Sigmoid colon (tissue), 7 donors: Measurements from ENCODE around the gene SKIC8. TPM values are rescaled to one million over a fixed set of nuclear protein-coding genes. Genes with fewer than 3 reads are reported as not detected.

Experiments used
- DNase-seq: peaks from one replicate; pipeline ENCODE4 v3.0.0-alpha.2; 2019
- H3K27ac ChIP-seq, 4 donors: fragments of 200-600 bp; sonication (generic); one replicate each; pipeline ENCODE4 v1.5.1; 2016 to 2019; ENCODE audit warnings: mild to moderate bottlenecking in 1 of 4
- H3K27me3 ChIP-seq, 3 donors: fragments of 200-600 bp; sonication (generic); one replicate each; pipeline ENCODE4 v1.5.1; 2019; ENCODE audit warnings: mild to moderate bottlenecking in 1 of 3
- H3K36me3 ChIP-seq, 4 donors: fragments of 200-600 bp; sonication (generic); one replicate each; pipeline ENCODE4 v1.5.1; 2016 to 2019
- H3K4me1 ChIP-seq, 4 donors: fragments of 200-600 bp; sonication (generic); one replicate each; pipeline ENCODE4 v1.5.1; 2017 to 2019
- H3K4me3 ChIP-seq, 4 donors: fragments of 200-600 bp; sonication (generic); one replicate each; pipeline ENCODE4 v1.5.1; 2017 to 2019; ENCODE audit warnings: mild to moderate bottlenecking in 2 of 4, moderate library complexity in 1 of 4
- H3K9me3 ChIP-seq, 4 donors: fragments of 200-600 bp in 3 of 4; sonication (generic) in 3 of 4; one replicate each; pipeline versions ENCODE4 v1.5.1 to v1.6.1; 2013 to 2019
- CTCF ChIP-seq, 4 experiments: fragments of 450-650 bp in 3 of 4; fragments of 200-600 bp in 1 of 4; IDR thresholded peaks; one replicate each; pipeline ENCODE4 v1.5.1; 2016 to 2019; ENCODE audit warnings: antibody characterized with exemption in 4 of 4, mild to moderate bottlenecking in 3 of 4, moderate library complexity in 2 of 4
- EP300 ChIP-seq, 4 donors: sonication (generic); formaldehyde crosslinking; IDR thresholded peaks; one replicate each; pipeline ENCODE4 v1.6.1; 2017; ENCODE audit warnings: antibody characterized with exemption in 4 of 4
- POLR2A ChIP-seq, 2 donors: fragments of 450-650 bp; IDR thresholded peaks; one replicate each; pipeline ENCODE4 v1.6.1; 2016; ENCODE audit warnings: antibody characterized with exemption in 2 of 2, mild to moderate bottlenecking in 2 of 2, moderate library complexity in 2 of 2
- POLR2AphosphoS5 ChIP-seq, 4 donors: sonication (generic); formaldehyde crosslinking; IDR thresholded peaks; one replicate each; pipeline ENCODE4 v1.6.1; 2017; ENCODE audit warnings: antibody characterized with exemption in 4 of 4
- WGBS, 2 donors: extraction: QIAGEN DNeasy Blood & Tissue Kit; methylation state at CpG; one replicate each; pipeline ENCODE4 v1.1.7; 2013; 5-methylcytosine and 5-hydroxymethylcytosine counted together
- intact Hi-C: fragments of 100-400 bp; cut with DNase I; formaldehyde crosslinking; loops from one replicate; pipeline ENCODE4 v1.15.1; 2023
- polyA plus RNA-seq, 3 donors: library from polyadenylated mRNA; stranded (reverse); fragments of 200-250 nt; gene quantifications; one replicate each; pipeline ENCODE4 v1.2.3, GENCODE V29; 2013
- total RNA-seq, 4 donors: library from RNA; depleted of rRNA; stranded (reverse); fragments of >200 nt; gene quantifications; one replicate each; pipeline ENCODE4 v1.1.0, GENCODE V29; 2016
- donor health status: healthy with polysubstance abuse.
- donor health status: Bipolar disorder and iron deficiency.
- donor health status: healthy.

The SKIC8 gene
- total and polyA plus RNA-seq, 7 donors: 43.2 to 81.1 (median 56.4) TPM

- H3K9me3 ChIP-seq: no peaks in the 10 kb centered on the region
- no peak for DNase-seq
- intact Hi-C loops: no loop called here
- H3K36me3 ChIP-seq: no peaks in the 10 kb centered on the region
- H3K4me3 ChIP-seq: no peak overlapping the region
- peaks cover 0 to 15% (median 8%) of the 10 kb centered on the region in 4 donors for H3K4me1 ChIP-seq
- no peak for TF ChIP-seq EP300 (IDR thresholded peaks at IDR 0.05)
- no peak for TF ChIP-seq CTCF (IDR thresholded peaks at IDR 0.05)
- TF ChIP-seq POLR2A (IDR thresholded peaks at IDR 0.05): no peak
- TF ChIP-seq POLR2AphosphoS5 (IDR thresholded peaks at IDR 0.05): no peak
- peaks cover 0 to 9% (median 0%) of the 10 kb centered on the region in 3 donors for H3K27me3 ChIP-seq
- WGBS, 2 donors: 75 to 78% methylated on average over 5 of the region's 5 CpGs
- H3K27ac ChIP-seq: no peak overlapping the region
These were observed 3.3 kb upstream of the SKIC8 start for GRCh38 chr15:78302579-78303312.

DNA sequence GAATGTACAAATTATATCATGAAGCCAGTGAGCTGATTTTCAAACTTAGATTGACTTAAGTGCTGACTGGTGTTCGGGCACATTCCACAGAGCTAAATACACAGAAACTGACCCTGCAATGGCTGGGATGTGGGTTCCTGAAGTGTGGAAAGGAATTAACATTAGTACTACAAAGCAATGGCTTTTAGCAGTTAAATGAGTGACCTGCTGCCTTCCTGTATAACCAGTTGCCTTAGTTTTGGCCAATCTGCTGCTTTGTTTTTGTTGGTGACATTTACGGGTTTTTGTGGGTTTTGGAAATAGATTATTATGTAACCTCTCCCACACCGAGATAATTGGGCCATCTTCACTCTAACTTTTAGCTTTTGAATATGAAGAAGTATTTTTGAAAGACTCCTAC is 2.4 kb upstream of the SKIC8 start:
- Histone ChIP-seq H3K27ac (no peak overlapping the region), H3K9me3 (no peaks in the 10 kb centered on the region), H3K4me1 (peaks cover 0 to 17% (median 10%) of the 10 kb centered on the region in 4 donors), H3K36me3 (no peaks in the 10 kb centered on the region), H3K4me3 (no peak overlapping the region), H3K27me3 (peaks cover 0 to 9% (median 0%) of the 10 kb centered on the region in 3 donors)
- DNase-seq: no peak
- WGBS, 2 donors: 39 to 45% methylated on average over 3 of the region's 3 CpGs
- intact Hi-C loops: no loop called here
- no peak for TF ChIP-seq POLR2A (IDR thresholded peaks at IDR 0.05)
- TF ChIP-seq POLR2AphosphoS5 (IDR thresholded peaks at IDR 0.05): no peak
- no peak for TF ChIP-seq CTCF (IDR thresholded peaks at IDR 0.05)
- no peak for TF ChIP-seq EP300 (IDR thresholded peaks at IDR 0.05)

GRCh38 chr15:78301326-78301725 is 1.9 kb upstream of the SKIC8 start:
- Histone ChIP-seq H3K36me3 (no peaks in the 10 kb centered on the region), H3K4me3 (no peak overlapping the region), H3K27ac (no peak overlapping the region), H3K27me3 (peaks cover 0 to 9% (median 0%) of the 10 kb centered on the region in 3 donors), H3K9me3 (no peaks in the 10 kb centered on the region), H3K4me1 (peaks cover 0 to 17% (median 10%) of the 10 kb centered on the region in 4 donors)
- intact Hi-C loops: no loop called here
- no peak for DNase-seq
- no peak for TF ChIP-seq EP300 (IDR thresholded peaks at IDR 0.05)
- no peak for TF ChIP-seq POLR2AphosphoS5 (IDR thresholded peaks at IDR 0.05)
- no peak for TF ChIP-seq POLR2A (IDR thresholded peaks at IDR 0.05)
- TF ChIP-seq CTCF (IDR thresholded peaks at IDR 0.05): no peak

GRCh38 chr15:78292219-78292618 is 7.2 kb downstream of the SKIC8 start:
- Histone ChIP-seq H3K4me1 (no peaks in the 10 kb centered on the region), H3K9me3 (no peaks in the 10 kb centered on the region), H3K27me3 (no peaks in the 10 kb centered on the region), H3K4me3 (no peak overlapping the region), H3K27ac (no peak overlapping the region), H3K36me3 (peaks cover 0 to 81% (median 18%) of the 10 kb centered on the region in 4 donors)
- WGBS, 2 donors: 91 to 98% methylated on average over 1 of the region's 1 CpG
- no peak for TF ChIP-seq POLR2A (IDR thresholded peaks at IDR 0.05)
- no peak for TF ChIP-seq CTCF (IDR thresholded peaks at IDR 0.05)
- TF ChIP-seq EP300 (IDR thresholded peaks at IDR 0.05): no peak
- TF ChIP-seq POLR2AphosphoS5 (IDR thresholded peaks at IDR 0.05): no peak
- intact Hi-C loops: no loop called here
- DNase-seq: no peak
